Activated T-helper 9 cell treated with anti-CD3 and anti-CD28 coated beads, Interleukin-2, amount 50 U/mL, for 16 hours (primary cell): ENCODE results near the gene ATP13A3.
A peak's percentile ranks its signal among the peaks of the same experiment; 100 is the strongest.
"Not testable (repeated sequence)": the region's sequence is repeated elsewhere in the genome, so short reads cannot be mapped to it uniquely, and the experiment has no call there.

Source experiments
- DNase-seq: peaks from one replicate; pipeline ENCODE4 v3.0.0-alpha.2; 2020; ENCODE audit warnings: low read depth

The ATP13A3 gene

GRCh38 chr3:194486540-194487288, at the start of gene ATP13A3:
ATP13A3 (minus strand) TSS chr3:194487002; CDS start chr3:194462190, 24,812 bp downstream.
- peak; percentile 86 for DNase-seq

GRCh38 chr3:194535199-194535598, 48.4 kb upstream of the ATP13A3 start:
- DNase-seq, result not testable (repeated sequence)

- DNase-seq, result no peak
Observed at GRCh38 chr3:194534243-194534642, 47.4 kb upstream of the ATP13A3 start.

DNA sequence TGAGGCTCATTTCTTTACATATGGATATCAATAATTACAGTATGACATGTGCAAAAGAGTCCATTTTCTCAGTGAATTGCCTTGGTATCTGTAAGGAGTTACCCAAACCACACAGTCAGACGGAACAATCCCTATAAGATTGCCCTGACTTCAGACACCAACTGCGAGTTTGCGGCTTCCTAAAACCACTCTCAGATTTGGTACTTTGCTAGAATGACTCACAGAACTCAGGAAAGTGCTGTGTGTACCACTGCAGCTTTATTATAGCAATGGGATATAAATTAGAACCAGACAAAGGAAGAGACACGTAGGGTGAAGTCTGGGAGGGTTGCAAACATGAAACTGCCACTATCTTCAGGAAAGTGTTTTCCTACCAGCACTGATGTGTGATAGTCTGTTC, 45.8 kb upstream of the ATP13A3 start:
- no peak for DNase-seq

- no peak for DNase-seq
Observed at GRCh38 chr3:194527726-194528125, 40.9 kb upstream of the ATP13A3 start.

GRCh38 chr3:194526164-194526563, 39.4 kb upstream of the ATP13A3 start:
- no peak for DNase-seq

DNA sequence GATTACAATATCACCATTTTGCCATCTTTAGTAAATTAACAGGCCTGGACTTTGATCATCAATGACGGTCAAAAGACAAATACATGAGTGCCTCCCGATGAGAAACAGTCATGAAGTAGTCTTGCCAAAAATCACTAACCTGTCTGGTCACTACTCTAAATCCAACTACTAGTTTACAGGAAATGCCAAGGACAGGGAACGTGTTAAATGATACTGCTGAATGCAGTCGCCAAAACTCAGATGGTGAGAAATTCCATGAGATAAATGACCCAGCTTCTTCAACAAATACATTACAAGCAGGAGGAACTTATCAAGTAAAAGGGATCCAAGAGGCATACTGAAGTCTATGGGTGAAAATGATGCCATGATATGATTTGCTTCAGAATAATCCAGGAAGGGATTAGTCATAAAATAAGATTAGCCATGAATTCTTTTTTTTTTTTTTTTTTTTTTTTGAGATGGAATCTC, 35.8 kb upstream of the ATP13A3 start:
- no peak for DNase-seq

GRCh38 chr3:194521510-194522260, 34.9 kb upstream of the ATP13A3 start:
- no peak for DNase-seq

DNA sequence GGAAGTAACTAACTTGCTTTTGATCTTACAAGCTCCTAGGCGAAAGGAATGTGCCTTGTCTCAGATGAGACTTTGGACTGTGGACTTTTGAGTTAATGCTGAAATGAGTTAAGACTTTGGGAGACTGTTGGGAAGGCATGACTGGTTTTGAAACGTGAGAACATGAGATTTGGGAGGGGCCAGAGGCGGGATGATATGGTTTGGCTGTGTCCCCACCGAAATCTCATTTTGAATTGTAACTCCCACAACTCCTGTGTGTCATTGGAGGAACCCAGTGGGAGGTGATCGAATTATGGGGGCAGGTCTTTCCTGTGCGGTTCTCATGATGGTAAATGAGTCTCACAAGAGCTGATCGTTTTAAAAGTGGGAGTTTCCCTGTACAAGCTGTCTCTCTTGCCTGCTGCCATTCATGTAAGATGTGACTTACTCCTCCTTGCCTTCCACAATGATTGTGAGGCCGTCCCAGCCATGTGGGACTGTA, 33.9 kb upstream of the ATP13A3 start:
- DNase-seq, result peak; percentile 65

DNA sequence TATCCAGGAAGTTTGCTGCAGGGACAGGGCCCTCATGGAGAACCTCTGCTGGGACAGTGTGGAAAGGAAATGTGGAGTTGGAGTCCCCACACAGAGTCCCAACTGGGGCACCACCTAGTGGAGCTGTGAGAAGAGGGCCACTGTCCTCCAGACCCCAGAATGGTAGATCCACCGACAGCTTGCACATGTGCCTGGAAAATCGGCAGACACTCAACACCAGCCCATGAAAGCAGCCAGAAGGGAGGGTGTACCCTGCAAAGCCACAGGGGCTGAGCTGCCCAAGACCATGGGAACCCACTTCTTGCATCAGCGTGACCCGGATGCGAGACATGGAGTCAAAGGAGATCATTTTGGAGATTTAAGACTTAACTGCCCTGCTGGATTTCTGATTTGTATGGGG, 33.4 kb upstream of the ATP13A3 start:
- DNase-seq, result not testable (repeated sequence)

DNA sequence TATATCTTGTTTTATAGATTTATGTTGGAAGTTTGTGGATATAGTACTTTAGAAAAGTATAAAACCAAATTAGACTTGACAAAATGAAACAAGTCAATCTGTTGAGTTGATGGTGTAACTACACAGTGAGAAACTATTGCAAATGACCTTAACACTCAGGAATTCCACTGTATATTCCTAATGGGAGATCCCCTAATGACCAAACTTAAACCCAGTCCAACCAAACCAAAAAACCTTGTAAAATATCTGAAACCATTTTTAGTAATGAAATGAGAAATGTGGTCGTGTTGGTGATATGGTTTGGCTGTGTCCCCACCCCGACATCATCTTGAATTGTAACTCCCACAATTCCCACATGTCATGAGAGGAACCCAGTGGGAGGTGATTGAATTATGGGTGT, 31.9 kb upstream of the ATP13A3 start:
- no peak for DNase-seq

DNA sequence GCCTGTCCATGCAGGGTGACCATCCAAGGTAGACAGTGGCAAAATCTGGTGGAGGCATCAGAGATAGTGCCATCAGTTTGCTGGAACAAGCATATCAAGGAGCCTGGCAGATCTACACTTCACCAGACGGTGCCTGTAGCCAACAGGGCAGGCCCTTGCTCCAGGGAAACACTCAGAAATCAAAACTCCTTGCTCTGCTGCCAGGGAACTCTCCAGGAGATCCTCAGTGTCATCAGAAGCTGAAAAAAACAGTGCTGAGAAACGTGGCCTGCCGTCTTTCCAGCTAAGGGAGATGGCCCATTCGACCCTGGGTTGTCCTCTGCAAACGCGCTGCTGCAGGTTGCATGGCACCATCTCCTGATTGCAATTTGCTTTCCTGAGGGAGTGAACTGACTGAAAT, 30.5 kb upstream of the ATP13A3 start:
- DNase-seq, result no peak

DNA sequence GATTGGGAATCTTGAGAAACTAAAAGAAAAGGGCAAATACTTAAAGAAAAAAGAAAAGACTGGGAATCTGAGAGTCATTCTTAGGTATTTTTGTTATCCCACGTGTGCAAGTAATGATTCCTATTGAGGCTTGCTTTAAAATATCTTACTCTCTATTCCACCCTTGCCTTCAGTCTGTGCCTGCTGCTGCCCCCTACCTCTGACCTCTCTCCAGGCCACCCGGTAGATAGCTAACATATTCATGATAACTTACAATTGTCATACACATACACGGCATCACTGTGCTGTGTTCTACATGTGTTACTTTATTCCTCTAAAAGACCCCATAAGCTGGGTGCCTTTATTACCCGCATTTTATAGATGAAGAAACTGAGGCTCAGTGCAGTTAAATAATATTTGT, 27.8 kb upstream of the ATP13A3 start:
- DNase-seq, result no peak

DNA sequence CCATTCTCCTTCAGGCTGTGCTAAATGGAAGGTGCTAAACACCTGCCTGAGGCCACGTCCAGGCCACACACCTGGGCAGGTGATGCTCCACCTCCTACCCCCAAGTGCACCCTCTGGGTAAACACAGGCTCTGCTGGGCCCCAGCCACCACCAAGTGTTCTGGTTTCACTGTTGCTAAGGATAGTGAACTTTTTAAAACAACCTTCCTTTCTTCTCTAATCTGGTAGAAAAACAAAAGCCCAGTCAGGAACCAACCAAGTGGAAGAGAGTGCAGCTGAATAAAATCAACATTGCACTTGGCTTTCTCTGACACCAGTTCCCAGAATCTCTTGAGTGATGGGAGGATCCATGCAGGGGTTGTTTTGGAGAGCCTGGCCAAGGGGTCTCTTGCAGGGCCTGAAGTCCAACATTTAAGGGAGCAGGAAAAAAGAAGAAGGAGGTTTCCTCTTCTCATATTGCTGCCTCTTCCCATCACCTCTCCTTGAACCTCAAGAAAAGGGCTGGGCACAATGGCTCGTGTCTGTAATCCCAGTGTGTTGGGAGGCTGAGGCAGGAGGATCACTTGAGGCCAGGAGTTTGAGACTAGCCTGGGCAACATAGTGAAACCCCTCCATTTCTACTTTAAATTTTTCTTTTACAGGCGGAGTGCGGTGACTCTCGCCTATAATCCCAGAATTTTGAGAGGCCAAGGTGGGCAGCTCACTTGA, 26.2 kb upstream of the ATP13A3 start:
- no peak for DNase-seq

DNA sequence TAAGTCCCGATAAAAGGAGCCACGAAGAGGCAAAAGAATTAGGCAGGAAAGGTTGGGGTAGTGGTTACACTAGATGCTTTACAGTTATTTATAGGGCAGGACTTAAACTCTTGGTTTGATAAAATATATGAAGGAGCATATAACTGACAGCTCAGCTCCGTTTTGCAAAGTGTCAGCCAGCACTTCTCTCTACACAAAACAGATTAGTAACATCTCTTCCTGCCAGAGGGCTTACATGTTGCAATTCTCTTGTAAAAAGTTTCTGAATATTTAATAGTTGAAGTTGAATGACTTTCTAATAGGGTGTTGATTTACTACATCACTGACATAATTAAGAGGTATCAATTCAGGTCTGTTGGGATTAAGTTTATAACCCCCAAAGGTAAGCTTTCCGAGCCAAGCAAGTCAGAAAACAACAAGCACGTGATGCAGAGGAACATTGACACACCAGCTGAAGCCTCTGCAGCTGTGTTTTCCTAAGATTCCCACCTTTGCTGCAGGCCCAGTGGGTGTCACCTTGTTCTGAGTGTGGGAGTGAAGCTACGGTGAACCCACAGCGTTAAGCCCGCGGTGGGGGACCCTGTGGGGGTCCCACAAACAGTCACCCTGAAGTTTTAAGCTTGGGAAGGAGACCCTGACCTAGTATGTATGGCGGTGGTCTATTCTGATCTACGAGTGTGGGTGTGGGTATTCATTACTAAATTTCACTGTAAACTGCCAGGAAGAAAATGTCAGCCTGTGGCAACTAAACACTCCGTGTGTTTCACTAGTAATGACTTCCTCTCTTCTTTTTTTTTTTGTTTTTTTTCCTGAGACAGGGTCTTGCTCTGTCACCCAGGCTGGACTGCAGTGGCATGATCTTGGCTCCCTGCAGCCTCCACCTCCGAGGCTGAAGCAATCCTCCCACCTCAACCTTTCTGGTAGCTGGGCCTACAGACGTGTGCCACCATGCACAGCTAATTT, 22.0 kb upstream of the ATP13A3 start:
- no peak for DNase-seq

- no peak for DNase-seq
Observed at GRCh38 chr3:194507571-194507970, 20.8 kb upstream of the ATP13A3 start.

- DNase-seq, result no peak
Observed at GRCh38 chr3:194505791-194506415, 19.1 kb upstream of the ATP13A3 start.

DNA sequence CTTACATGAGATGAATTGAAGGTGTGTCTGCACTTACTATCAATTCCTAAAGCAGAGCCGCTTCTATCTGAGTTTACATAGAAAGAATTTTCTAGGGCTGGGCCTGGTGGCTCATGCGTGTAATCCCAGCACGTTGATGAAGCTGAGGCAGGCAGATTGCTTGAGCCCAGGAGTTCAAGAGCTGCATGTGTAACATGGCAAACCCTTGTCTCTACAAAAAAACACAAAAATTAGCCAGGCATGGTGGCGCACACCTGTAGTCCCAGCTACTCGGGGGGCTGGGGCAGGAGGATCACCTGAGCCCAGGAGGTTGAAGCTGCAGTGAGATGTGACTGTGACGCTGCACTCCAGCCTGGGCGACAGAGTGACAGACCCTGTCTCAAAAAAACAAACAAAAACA, 18.1 kb upstream of the ATP13A3 start:
- no peak for DNase-seq

DNA sequence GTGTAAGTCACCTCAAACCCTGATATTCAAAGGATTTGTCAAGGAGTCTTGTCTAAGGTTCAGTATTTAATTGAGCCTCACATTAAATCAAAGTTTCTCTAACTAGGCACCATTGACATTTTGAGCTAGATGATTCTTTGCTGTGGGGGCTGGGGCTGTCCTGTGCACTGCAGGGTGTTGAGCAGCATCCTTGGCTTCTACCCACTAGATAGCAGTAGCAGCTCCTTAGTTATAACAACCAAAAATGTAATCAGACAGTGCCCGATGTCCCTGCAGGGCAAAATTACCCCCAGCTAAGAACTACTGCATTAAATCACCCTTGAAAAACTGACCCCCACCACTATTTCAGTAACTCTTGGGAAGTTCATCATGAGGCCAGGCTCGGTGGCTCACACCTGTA, 17.3 kb upstream of the ATP13A3 start:
- no peak for DNase-seq

DNA sequence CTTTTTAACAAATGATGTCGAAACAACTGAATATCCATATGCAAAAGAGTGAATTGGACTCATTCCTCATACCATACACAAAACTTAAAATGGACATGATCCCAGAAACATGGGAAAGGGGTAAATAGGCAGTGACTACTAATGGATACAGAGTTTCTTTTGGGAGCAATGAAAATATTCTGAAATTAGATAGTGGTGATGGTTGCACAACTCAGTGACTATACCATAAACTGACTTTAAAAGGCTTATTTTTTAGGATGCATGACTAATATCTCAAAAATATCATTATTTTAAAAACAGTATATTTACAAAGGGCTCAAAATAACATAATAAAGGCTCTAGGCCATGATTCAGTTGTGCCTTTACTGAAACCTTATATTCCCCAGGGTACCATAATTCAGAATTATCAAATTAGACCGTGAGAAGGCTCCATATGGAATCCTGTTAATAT, 16.3 kb upstream of the ATP13A3 start:
- no peak for DNase-seq

DNA sequence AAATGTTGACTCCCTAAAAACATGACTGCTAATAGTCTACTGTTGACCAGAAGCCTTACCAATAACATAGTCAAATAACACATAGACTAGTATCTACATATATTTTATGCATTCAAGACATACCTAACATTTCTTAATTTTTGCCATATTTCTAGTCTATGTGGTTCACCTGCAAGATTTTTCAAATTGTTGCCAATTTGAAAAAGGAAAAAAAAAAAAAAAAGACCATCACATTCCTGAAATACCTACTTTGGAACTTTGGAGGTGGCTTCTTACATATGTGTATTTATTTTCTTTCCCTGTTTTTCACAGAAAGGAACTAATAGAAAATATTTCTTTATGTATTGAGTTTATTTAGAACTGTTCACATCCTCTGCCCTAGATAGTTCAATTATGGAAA, 13.4 kb upstream of the ATP13A3 start:
- no peak for DNase-seq
